Measurements from ENCODE around the gene NEO1. TPM values are rescaled to one million over a fixed set of nuclear protein-coding genes. Genes with fewer than 3 reads are reported as not detected.

NEO1 gene
- total RNA-seq, 8 experiments from 2014 or later, result 21.5 to 98.0 (median 48.5) TPM

DNA sequence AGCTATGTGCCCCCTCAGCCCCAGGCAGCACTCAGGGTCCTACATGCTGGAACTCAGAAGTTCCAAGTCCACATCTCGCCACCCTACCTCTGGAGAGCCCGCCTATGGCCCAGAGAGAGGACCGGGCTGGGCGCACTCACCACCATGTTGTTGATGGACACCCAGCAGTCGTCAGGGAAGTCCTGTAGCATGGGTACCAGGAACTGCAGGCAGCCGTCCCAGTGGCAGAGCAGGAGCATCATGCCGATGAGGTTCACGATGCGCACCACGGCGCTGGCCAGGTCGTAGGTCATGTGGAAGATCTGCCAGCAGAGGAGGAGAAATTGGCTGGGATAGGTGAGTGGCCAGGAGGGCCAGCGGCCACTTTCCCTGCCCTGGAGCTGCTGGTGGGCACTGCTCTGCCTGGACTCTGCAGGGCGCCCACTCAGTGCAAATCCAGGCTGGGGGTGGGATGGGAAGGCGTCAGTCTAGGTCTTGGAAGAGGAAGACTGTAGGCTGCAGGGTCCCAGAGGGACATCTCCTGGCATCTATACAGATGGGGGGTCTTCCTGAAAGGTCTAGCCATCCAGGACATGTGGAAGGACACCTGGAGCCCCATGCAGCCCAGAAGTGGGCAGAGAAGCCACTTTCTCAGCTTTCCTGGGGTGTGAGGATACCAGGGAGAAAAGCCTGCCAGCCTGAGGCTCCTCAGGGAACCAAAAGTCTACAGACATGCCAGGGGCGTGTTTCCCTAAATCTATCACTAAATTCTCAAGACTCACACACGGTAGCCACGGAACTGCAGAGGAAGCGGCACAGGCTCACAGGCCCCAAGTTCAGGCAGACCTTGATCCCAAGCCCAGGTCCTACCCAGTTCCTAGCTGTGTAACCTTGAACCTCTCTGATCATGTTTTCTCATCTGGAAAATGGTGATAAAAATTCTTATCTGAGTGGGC, 280.0 kb downstream of the NEO1 start:
- Histone ChIP-seq H3K4me1 (replicated peaks in 1 of 2) (peaks cover 0 to 7% of the 10 kb centered on the region in 2 donors), H3K4me3 (no peak overlapping the region), H3K27ac (no peak overlapping the region)
- no peak for ATAC-seq (replicated peaks in 6 of 8)
- WGBS, 10 experiments, result 43 to 100% (median 94%) methylated on average over 2 to 12 of the region's 19 CpGs; no CpG with 5 or more reads in 2 of the 10 experiments
- in situ Hi-C loops (cut with MboI; ENCODE audit: low pct_unique_long_range_greater_than_20kb in 2 of 9, low sequenced_read_pairs in 9 of 9, unreplicated experiment in 9 of 9), result no loop called here

GRCh38 chr15:73333001-73333400, 280.7 kb downstream of the NEO1 start:
- no peak for ATAC-seq (replicated peaks in 6 of 8)
- H3K27ac ChIP-seq, result no peak overlapping the region
- peaks cover 0 to 7% of the 10 kb centered on the region in 2 donors for H3K4me1 ChIP-seq (replicated peaks in 1 of 2)
- in situ Hi-C loops (cut with MboI; ENCODE audit: low pct_unique_long_range_greater_than_20kb in 2 of 9, low sequenced_read_pairs in 9 of 9, unreplicated experiment in 9 of 9), result no loop called here
- 50 to 93% (median 88%) methylated on average over 1 to 2 of the region's 2 CpGs; no CpG with 5 or more reads in 7 of the 10 experiments for WGBS, 10 experiments
- H3K4me3 ChIP-seq, result no peak overlapping the region

GRCh38 chr15:73334086-73334485, 281.8 kb downstream of the NEO1 start:
- H3K4me3 ChIP-seq, result no peak overlapping the region
- in situ Hi-C loops (cut with MboI; ENCODE audit: low pct_unique_long_range_greater_than_20kb in 2 of 9, low sequenced_read_pairs in 9 of 9, unreplicated experiment in 9 of 9), result no loop called here
- H3K4me1 ChIP-seq (replicated peaks in 1 of 2), result peaks cover 0 to 7% of the 10 kb centered on the region in 2 donors
- no peak for ATAC-seq (replicated peaks in 6 of 8)
- no peak overlapping the region for H3K27ac ChIP-seq
- 63 to 90% (median 80%) methylated on average over 1 to 5 of the region's 6 CpGs; no CpG with 5 or more reads in 7 of the 10 experiments for WGBS, 10 experiments

DNA sequence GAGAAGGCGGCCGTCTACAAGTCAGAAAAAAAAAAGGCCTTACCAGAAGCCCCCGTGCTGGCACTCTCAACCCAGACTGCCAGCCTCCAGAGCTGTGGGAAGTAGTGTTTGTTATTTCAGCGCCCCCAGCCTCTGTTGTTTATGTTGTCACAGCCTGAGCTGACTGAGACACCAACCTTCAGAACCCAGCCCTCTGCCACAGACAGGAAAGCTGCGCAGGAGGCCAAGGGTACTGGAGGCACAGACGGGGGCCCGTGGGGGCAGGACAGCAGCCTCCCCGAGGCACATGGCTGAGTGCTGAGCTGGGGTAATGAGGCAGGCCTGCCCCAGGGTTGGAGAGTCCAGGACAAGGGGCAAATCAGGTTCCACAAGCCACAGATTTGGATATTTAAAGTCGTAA, 282.8 kb downstream of the NEO1 start:
- WGBS, 10 experiments, result 80 to 92% (median 83%) methylated on average over 2 to 3 of the region's 9 CpGs; no CpG with 5 or more reads in 7 of the 10 experiments
- no peak overlapping the region for H3K27ac ChIP-seq
- H3K4me3 ChIP-seq, result no peak overlapping the region
- in situ Hi-C loops (cut with MboI; ENCODE audit: low pct_unique_long_range_greater_than_20kb in 2 of 9, low sequenced_read_pairs in 9 of 9, unreplicated experiment in 9 of 9), result no loop called here
- H3K4me1 ChIP-seq (replicated peaks in 1 of 2), result peaks cover 0 to 7% of the 10 kb centered on the region in 2 donors
- no peak for ATAC-seq (replicated peaks in 6 of 8)

GRCh38 chr15:73335471-73335870, 283.2 kb downstream of the NEO1 start:
- in situ Hi-C loops (cut with MboI; ENCODE audit: low pct_unique_long_range_greater_than_20kb in 2 of 9, low sequenced_read_pairs in 9 of 9, unreplicated experiment in 9 of 9), result no loop called here
- no peak overlapping the region for H3K4me3 ChIP-seq
- 17 to 86% (median 42%) methylated on average over 1 to 2 of the region's 5 CpGs; no CpG with 5 or more reads in 7 of the 10 experiments for WGBS, 10 experiments

GRCh38 chr15:73336756-73337155, 284.5 kb downstream of the NEO1 start:
- H3K4me3 ChIP-seq, result no peak overlapping the region
- no peak overlapping the region for H3K27ac ChIP-seq
- no peak for ATAC-seq (replicated peaks in 6 of 8)
- H3K4me1 ChIP-seq (replicated peaks in 1 of 2), result no peaks in the 10 kb centered on the region
- 43 to 100% (median 77%) methylated on average over 1 to 5 of the region's 7 CpGs; no CpG with 5 or more reads in 4 of the 10 experiments for WGBS, 10 experiments
- in situ Hi-C loops (cut with MboI; ENCODE audit: low pct_unique_long_range_greater_than_20kb in 2 of 9, low sequenced_read_pairs in 9 of 9, unreplicated experiment in 9 of 9), result no loop called here

More at GRCh38 chr15:73335471-73335870, 283.2 kb downstream of the NEO1 start:
- H3K4me1 ChIP-seq (replicated peaks in 1 of 2), result peaks cover 0 to 6% of the 10 kb centered on the region in 2 donors
- ATAC-seq (replicated peaks in 6 of 8), result no peak
- no peak overlapping the region for H3K27ac ChIP-seq

DNA sequence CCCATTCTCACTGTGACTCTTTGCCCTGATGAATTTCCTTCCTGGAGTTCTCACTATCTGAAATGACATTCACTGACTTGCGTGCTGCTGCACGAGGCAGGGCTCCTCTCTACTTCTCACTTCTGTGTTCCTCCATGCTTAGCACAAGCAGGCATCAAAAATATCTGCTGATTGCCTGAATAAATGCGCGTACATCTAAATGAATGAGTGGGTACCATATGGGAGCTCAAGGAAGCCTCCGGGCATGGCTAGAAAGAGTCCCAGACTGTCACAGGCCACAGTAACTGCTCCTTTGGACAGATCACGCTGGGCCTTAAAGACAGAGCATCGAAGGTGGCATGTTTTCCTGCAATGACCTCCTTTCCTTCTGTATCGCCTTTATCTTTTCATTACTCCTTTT, 284.9 kb downstream of the NEO1 start:
- in situ Hi-C loops (cut with MboI; ENCODE audit: low pct_unique_long_range_greater_than_20kb in 2 of 9, low sequenced_read_pairs in 9 of 9, unreplicated experiment in 9 of 9), result no loop called here
- ATAC-seq (replicated peaks in 6 of 8), result peak in 2 of 8 experiments; percentile 60 to 79
- Histone ChIP-seq H3K4me3 (no peak overlapping the region), H3K4me1 (replicated peaks in 1 of 2) (no peaks in the 10 kb centered on the region), H3K27ac (no peak overlapping the region)
- 10 to 96% (median 83%) methylated on average over 2 to 8 of the region's 8 CpGs; no CpG with 5 or more reads in 1 of the 10 experiments for WGBS, 10 experiments

GRCh38 chr15:73338058-73338457, 285.8 kb downstream of the NEO1 start:
- no peak overlapping the region for H3K4me3 ChIP-seq
- 20 to 97% (median 60%) methylated on average over 1 to 6 of the region's 6 CpGs; no CpG with 5 or more reads in 3 of the 10 experiments for WGBS, 10 experiments
- H3K27ac ChIP-seq, result no peak overlapping the region
- ATAC-seq (replicated peaks in 6 of 8), result no peak
- in situ Hi-C loops (cut with MboI; ENCODE audit: low pct_unique_long_range_greater_than_20kb in 2 of 9, low sequenced_read_pairs in 9 of 9, unreplicated experiment in 9 of 9), result no loop called here
- no peaks in the 10 kb centered on the region for H3K4me1 ChIP-seq (replicated peaks in 1 of 2)

DNA sequence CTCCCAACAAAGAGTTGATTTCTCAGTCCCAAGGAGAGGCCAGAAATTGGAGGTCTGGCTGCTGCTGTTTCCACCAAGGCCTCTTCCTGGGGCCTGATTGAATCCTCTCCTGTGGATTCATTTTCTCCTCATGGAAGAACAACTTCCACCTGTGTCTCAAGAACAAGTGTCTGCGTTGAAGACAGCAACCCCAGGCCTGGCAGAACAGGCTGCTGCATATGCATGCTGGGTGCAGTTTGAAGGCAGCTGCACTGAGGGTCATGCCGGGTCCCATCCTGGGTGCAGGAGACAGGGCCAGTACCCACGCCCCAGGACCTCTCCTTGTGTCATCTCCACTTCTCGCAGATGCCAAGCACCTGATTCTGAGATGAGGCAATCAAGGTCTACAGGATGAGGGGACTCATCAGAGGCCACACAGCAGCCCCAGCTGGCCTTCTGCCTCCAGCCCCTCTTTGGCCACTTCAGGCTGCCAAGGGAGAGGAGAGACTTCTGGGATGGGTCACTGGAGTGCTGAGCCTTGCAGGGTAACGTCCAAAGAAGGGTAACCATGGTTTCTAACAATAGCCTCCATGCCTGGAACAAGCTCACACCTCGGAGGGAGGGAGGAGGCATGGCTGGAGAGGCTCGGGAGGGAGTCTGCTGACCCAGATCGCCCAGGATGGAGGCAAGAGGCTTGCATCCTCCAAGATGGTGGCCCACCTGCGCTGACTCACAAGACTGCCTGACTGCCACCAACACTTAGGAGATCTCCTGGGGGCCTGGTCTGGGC, 286.5 kb downstream of the NEO1 start:
- ATAC-seq (replicated peaks in 6 of 8), result peak in 1 of 8 experiments; percentile 63

DNA sequence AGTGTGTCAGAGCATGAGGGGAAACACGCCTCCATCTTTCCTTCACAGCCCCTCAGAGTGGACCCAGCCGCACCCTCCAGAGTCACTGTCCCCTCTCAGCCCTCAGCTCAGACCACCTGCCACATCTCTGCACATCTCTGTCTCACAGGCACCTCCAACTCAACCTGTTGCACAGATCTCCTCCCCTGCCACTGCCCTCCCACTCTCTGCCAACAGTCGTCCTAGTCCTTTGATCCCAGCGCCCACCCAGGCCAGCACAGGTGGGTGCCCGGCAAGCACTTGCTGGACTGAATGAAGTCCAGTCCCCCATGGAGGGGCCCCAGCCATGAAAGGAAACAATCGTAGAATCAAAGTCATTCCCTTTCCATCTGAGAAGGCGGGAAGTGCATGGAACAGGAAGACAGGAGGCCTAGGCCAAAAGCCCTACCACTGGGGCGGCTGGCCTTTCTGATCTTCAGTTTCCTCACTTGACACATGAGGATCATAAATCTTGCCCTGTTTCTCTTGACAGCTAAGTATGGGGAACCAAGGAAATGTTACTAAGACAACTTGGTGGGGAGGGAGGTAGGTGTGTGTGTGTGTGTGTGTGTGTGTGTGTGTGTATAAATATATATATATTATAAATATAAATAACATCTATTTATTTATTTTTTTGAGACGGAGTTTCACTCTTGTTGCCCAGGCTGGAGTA, 288.4 kb downstream of the NEO1 start:
- in situ Hi-C loops (cut with MboI; ENCODE audit: low pct_unique_long_range_greater_than_20kb in 2 of 9, low sequenced_read_pairs in 9 of 9, unreplicated experiment in 9 of 9), result no loop called here
- Histone ChIP-seq H3K27ac (no peak overlapping the region), H3K4me3 (no peak overlapping the region), H3K4me1 (replicated peaks in 1 of 2) (no peaks in the 10 kb centered on the region)
- WGBS, 10 experiments, result 39 to 100% (median 70%) methylated on average over 1 to 3 of the region's 9 CpGs; no CpG with 5 or more reads in 4 of the 10 experiments
- ATAC-seq (replicated peaks in 6 of 8), result no peak

More for the DNA sequence above, 286.5 kb downstream of the NEO1 start:
- Histone ChIP-seq H3K27ac (no peak overlapping the region), H3K4me3 (no peak overlapping the region), H3K4me1 (replicated peaks in 1 of 2) (no peaks in the 10 kb centered on the region)
- 0 to 100% (median 60%) methylated on average over 1 to 5 of the region's 9 CpGs; no CpG with 5 or more reads in 3 of the 10 experiments for WGBS, 10 experiments
- in situ Hi-C loops (cut with MboI; ENCODE audit: low pct_unique_long_range_greater_than_20kb in 2 of 9, low sequenced_read_pairs in 9 of 9, unreplicated experiment in 9 of 9), result no loop called here

DNA sequence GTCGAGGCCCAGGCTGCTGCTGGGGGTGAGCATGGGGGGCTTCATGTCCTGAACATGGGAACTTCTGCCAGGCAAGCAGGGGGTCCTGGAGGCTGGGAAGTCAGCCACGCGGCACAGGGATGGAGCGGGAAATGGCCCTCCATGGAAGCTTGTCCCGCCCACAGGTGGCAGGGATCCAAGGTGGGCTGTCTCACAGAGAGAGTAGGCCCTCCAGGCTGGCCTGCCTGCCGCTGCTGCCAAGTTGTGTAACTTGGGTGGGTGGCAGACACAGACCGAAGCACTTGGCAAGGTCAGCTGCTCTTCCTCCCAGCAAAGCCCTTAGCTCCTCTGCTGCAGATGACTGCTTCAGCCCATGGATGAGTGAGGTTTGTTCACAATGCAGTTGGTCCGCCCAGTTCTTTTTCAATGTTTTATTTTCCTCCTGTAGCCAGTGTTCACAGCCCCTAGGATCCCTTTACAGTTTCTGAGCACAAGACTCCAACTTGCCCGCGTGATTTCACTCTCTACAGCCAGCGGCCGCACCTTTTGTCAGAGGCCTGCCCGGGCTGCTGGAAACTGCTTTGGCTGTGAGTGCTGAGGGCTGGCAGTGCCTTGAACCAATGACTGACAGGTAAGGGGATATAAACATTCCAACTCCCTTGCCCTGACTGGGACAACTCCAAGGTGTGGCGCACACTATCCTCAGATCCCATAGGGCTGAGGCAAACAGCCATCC, 289.8 kb downstream of the NEO1 start:
- in situ Hi-C loops (cut with MboI; ENCODE audit: low pct_unique_long_range_greater_than_20kb in 2 of 9, low sequenced_read_pairs in 9 of 9, unreplicated experiment in 9 of 9), result no loop called here
- ATAC-seq (replicated peaks in 6 of 8), result no peak
- H3K4me3 ChIP-seq, result no peak overlapping the region
- H3K27ac ChIP-seq, result no peak overlapping the region
- WGBS, 10 experiments, result 68 to 100% (median 81%) methylated on average over 1 to 5 of the region's 14 CpGs; no CpG with 5 or more reads in 4 of the 10 experiments
- peaks cover 7 to 11% of the 10 kb centered on the region in 2 donors for H3K4me1 ChIP-seq (replicated peaks in 1 of 2)

- in situ Hi-C loops (cut with MboI; ENCODE audit: low pct_unique_long_range_greater_than_20kb in 2 of 9, low sequenced_read_pairs in 9 of 9, unreplicated experiment in 9 of 9), result no loop called here
- 25 to 100% (median 85%) methylated on average over 1 to 3 of the region's 3 CpGs; no CpG with 5 or more reads in 7 of the 10 experiments for WGBS, 10 experiments
- ATAC-seq (replicated peaks in 6 of 8), result no peak
- Histone ChIP-seq H3K27ac (no peak overlapping the region), H3K4me3 (no peak overlapping the region), H3K4me1 (replicated peaks in 1 of 2) (peaks cover 7 to 12% of the 10 kb centered on the region in 2 donors)
These were observed 291.8 kb downstream of the NEO1 start for GRCh38 chr15:73344056-73344455.
